Measurements from ENCODE around the gene JARID2. TPM values are rescaled to one million over a fixed set of nuclear protein-coding genes. Genes with fewer than 3 reads are reported as not detected.

Gene JARID2
- total RNA-seq, 1 experiment from 2014 or later: 23.6 TPM

- TF ChIP-seq POLR2A (IDR thresholded peaks at IDR 0.05; ENCODE audit: borderline replicate concordance, extremely low read depth, insufficient read depth, insufficient read length) (no peak), FOSL1 (IDR thresholded peaks at IDR 0.05; ENCODE audit: low read depth) (no peak), SIN3A (IDR thresholded peaks at IDR 0.05; ENCODE audit: low read depth) (no peak), EZH2 (IDR thresholded peaks at IDR 0.05) (no peak)
- ChIA-PET POLR2A (no interaction called here), RAD21 (ENCODE audit: low non-redundant PET in 1 of 2, low total read pairs in 2 of 2, uncharacterized antibody in 2 of 2, unreplicated experiment in 2 of 2) (no interaction called here), CTCF (no interaction called here)
- Histone ChIP-seq H2AFZ (ENCODE audit: low read depth, low read length, poor library complexity, severe bottlenecking) (no peak overlapping the region), H3K4me2 (ENCODE audit: low read length) (no peak overlapping the region), H4K20me1 (ENCODE audit: insufficient read depth) (no peaks in the 10 kb centered on the region), H3K36me3 (ENCODE audit: control insufficient read depth in 1 of 2, insufficient read depth in 2 of 2, low read length in 2 of 2) (no peaks in the 10 kb centered on the region), H3K9me2 (ENCODE audit: insufficient read depth) (no peaks in the 10 kb centered on the region), H3K79me2 (ENCODE audit: insufficient read depth, low read length) (peaks cover 43% of the 10 kb centered on the region), H3K27ac (ENCODE audit: low read depth, low read length) (no peak overlapping the region), H3K4me1 (ENCODE audit: control insufficient read depth in 1 of 2, insufficient read depth in 2 of 2, low read length in 2 of 2) (no peaks in the 10 kb centered on the region; a peak in 1 of 4 replicates), H3K4me3 (replicated peaks in 1 of 2; ENCODE audit: low read depth in 1 of 2, low read length in 2 of 2) (no peak overlapping the region), H3K9me3 (ENCODE audit: control insufficient read depth in 1 of 2, insufficient read depth in 1 of 2, low read depth in 1 of 2, low read length in 2 of 2) (no peaks in the 10 kb centered on the region), H3K9ac (ENCODE audit: low read length) (no peak overlapping the region), H3K27me3 (ENCODE audit: insufficient read depth, low read length) (no peaks in the 10 kb centered on the region)
- intact Hi-C loops (cut with micrococcal nuclease): no loop called here
- ATAC-seq (no peak), DNase-seq (ENCODE audit: low read depth, low spot score) (no peak)
- no TSS peak for BruUV-seq (replicated peaks)
These were observed 189.0 kb downstream of the JARID2 start for GRCh38 chr6:15434823-15435380.

- H3K9me3 ChIP-seq (ENCODE audit: control insufficient read depth in 1 of 2, insufficient read depth in 1 of 2, low read depth in 1 of 2, low read length in 2 of 2): no peaks in the 10 kb centered on the region
- ChIA-PET POLR2A (no interaction called here), RAD21 (ENCODE audit: low non-redundant PET in 1 of 2, low total read pairs in 2 of 2, uncharacterized antibody in 2 of 2, unreplicated experiment in 2 of 2) (no interaction called here), CTCF (no interaction called here)
- H3K9me2 ChIP-seq (ENCODE audit: insufficient read depth): no peaks in the 10 kb centered on the region
- H2AFZ ChIP-seq (ENCODE audit: low read depth, low read length, poor library complexity, severe bottlenecking): no peak overlapping the region
- H3K4me3 ChIP-seq (replicated peaks in 1 of 2; ENCODE audit: low read depth in 1 of 2, low read length in 2 of 2): no peak overlapping the region
- H3K9ac ChIP-seq (ENCODE audit: low read length): no peak overlapping the region
- no peak for ATAC-seq
- no peak for DNase-seq (ENCODE audit: low read depth, low spot score)
- no peaks in the 10 kb centered on the region for H3K27me3 ChIP-seq (ENCODE audit: insufficient read depth, low read length)
- H4K20me1 ChIP-seq (ENCODE audit: insufficient read depth): no peaks in the 10 kb centered on the region
- H3K79me2 ChIP-seq (ENCODE audit: insufficient read depth, low read length): peaks cover 39% of the 10 kb centered on the region
- no TSS peak for BruUV-seq (replicated peaks)
- intact Hi-C loops (cut with micrococcal nuclease): no loop called here
- H3K4me2 ChIP-seq (ENCODE audit: low read length): no peak overlapping the region
- no peak overlapping the region for H3K27ac ChIP-seq (ENCODE audit: low read depth, low read length)
- no peaks in the 10 kb centered on the region for H3K36me3 ChIP-seq (ENCODE audit: control insufficient read depth in 1 of 2, insufficient read depth in 2 of 2, low read length in 2 of 2)
- no peaks in the 10 kb centered on the region; a peak in 1 of 4 replicates for H3K4me1 ChIP-seq (ENCODE audit: control insufficient read depth in 1 of 2, insufficient read depth in 2 of 2, low read length in 2 of 2)
- TF ChIP-seq POLR2AphosphoS5 (IDR thresholded peaks at IDR 0.05; ENCODE audit: low read depth, low read length): no peak
- TF ChIP-seq EZH2 (IDR thresholded peaks at IDR 0.05): no peak
- no peak for TF ChIP-seq ZNF274 (IDR thresholded peaks at IDR 0.05; ENCODE audit: low read depth, low read length)
- no peak for TF ChIP-seq POLR2A (IDR thresholded peaks at IDR 0.05; ENCODE audit: borderline replicate concordance, extremely low read depth, insufficient read depth, insufficient read length)
- TF ChIP-seq, protein P1, sequence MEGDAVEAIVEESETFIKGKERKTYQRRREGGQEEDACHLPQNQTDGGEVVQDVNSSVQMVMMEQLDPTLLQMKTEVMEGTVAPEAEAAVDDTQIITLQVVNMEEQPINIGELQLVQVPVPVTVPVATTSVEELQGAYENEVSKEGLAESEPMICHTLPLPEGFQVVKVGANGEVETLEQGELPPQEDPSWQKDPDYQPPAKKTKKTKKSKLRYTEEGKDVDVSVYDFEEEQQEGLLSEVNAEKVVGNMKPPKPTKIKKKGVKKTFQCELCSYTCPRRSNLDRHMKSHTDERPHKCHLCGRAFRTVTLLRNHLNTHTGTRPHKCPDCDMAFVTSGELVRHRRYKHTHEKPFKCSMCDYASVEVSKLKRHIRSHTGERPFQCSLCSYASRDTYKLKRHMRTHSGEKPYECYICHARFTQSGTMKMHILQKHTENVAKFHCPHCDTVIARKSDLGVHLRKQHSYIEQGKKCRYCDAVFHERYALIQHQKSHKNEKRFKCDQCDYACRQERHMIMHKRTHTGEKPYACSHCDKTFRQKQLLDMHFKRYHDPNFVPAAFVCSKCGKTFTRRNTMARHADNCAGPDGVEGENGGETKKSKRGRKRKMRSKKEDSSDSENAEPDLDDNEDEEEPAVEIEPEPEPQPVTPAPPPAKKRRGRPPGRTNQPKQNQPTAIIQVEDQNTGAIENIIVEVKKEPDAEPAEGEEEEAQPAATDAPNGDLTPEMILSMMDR (IDR thresholded peaks at IDR 0.05 in 2 of 3, conservative IDR thresholded peaks at IDR 0.05 in 1 of 3; ENCODE audit: borderline replicate concordance in 1 of 3, insufficient read depth in 1 of 3, low read depth in 2 of 3, low read length in 2 of 3): no peak
- TF ChIP-seq REST (IDR thresholded peaks at IDR 0.05; ENCODE audit: low read depth): no peak
- TF ChIP-seq EGR1 (IDR thresholded peaks at IDR 0.05; ENCODE audit: low read depth): no peak
- TF ChIP-seq CBX3 (IDR thresholded peaks at IDR 0.05; ENCODE audit: low read depth): no peak
- no peak for TF ChIP-seq TCF7L2 (IDR thresholded peaks at IDR 0.05; ENCODE audit: borderline replicate concordance, extremely low read depth, insufficient read depth, insufficient read length)
- no peak for TF ChIP-seq SIN3A (IDR thresholded peaks at IDR 0.05; ENCODE audit: low read depth)
- TF ChIP-seq, protein P2, sequence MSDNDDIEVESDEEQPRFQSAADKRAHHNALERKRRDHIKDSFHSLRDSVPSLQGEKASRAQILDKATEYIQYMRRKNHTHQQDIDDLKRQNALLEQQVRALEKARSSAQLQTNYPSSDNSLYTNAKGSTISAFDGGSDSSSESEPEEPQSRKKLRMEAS (IDR thresholded peaks at IDR 0.05): no peak
- no peak for TF ChIP-seq CEBPB (IDR thresholded peaks at IDR 0.05; ENCODE audit: low read depth)
- no peak for TF ChIP-seq EZH2phosphoT487 (IDR thresholded peaks at IDR 0.05; ENCODE audit: borderline replicate concordance)
- TF ChIP-seq RAD21 (IDR thresholded peaks at IDR 0.05; ENCODE audit: low read depth): no peak
These were observed 189.6 kb downstream of the JARID2 start for GRCh38 chr6:15435468-15435867.
